ENCODE data around the gene TTLL5.

DNA sequence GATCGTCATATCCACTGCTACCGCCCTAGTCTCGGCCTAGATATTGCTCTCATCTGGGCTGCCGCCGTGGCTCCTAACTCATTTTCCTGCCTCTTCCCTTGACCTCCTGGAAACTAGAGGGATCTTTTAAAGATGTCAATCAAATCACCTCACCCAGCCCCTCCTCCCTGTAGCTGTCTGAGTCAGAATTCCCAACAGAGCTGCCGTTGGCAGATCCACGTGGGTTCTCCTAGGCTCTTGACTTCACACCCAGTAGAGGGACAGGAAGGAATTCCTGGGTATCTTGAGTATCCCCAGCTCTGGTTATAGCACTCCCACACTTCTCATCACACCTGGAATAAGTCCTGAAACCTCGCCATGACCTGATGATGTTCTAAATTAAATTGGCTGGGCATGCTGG, 308.8 kb downstream of the TTLL5 start:
- no peak for TF ChIP-seq POLR2A (IDR thresholded peaks at IDR 0.05)
- TF ChIP-seq, protein P1, sequence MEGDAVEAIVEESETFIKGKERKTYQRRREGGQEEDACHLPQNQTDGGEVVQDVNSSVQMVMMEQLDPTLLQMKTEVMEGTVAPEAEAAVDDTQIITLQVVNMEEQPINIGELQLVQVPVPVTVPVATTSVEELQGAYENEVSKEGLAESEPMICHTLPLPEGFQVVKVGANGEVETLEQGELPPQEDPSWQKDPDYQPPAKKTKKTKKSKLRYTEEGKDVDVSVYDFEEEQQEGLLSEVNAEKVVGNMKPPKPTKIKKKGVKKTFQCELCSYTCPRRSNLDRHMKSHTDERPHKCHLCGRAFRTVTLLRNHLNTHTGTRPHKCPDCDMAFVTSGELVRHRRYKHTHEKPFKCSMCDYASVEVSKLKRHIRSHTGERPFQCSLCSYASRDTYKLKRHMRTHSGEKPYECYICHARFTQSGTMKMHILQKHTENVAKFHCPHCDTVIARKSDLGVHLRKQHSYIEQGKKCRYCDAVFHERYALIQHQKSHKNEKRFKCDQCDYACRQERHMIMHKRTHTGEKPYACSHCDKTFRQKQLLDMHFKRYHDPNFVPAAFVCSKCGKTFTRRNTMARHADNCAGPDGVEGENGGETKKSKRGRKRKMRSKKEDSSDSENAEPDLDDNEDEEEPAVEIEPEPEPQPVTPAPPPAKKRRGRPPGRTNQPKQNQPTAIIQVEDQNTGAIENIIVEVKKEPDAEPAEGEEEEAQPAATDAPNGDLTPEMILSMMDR (IDR thresholded peaks at IDR 0.05) = no peak
